Upper lobe of left lung (tissue), 6 donors: Measurements from ENCODE around the gene MEAK7. TPM values are rescaled to one million over a fixed set of nuclear protein-coding genes. Genes with fewer than 3 reads are reported as not detected.
"Not testable (repeated sequence)": the region's sequence is repeated elsewhere in the genome, so short reads cannot be mapped to it uniquely, and the experiment has no call there.

Experiments used
- ATAC-seq, 2 donors: fragments of 200-7000 bp; cut with Tn5 transposase; one replicate each; pipeline ENCODE4 v1.9.1; 2022; ENCODE audit warnings: mild to moderate bottlenecking in 2 of 2, moderate library complexity in 2 of 2; ENCODE audit not compliant: low FRiP score in 2 of 2
- DNase-seq, 2 donors: peaks; one replicate each; pipeline ENCODE4 v3.0.0-alpha.2; 2019 to 2020
- H3K27ac ChIP-seq, 4 donors: fragments of 200-600 bp; sonication (generic); one replicate each; pipeline ENCODE4 v1.5.1; 2016 to 2019
- H3K27me3 ChIP-seq, 4 donors: fragments of 200-600 bp; sonication (generic); one replicate each; pipeline ENCODE4 v1.5.1; 2017 to 2019
- H3K36me3 ChIP-seq, 4 donors: fragments of 200-600 bp; sonication (generic); one replicate each; pipeline ENCODE4 v1.5.1; 2016 to 2019
- H3K4me1 ChIP-seq, 4 donors: fragments of 200-600 bp; sonication (generic); one replicate each; pipeline ENCODE4 v1.5.1; 2018 to 2019
- H3K4me3 ChIP-seq, 4 donors: fragments of 200-600 bp; sonication (generic); one replicate each; pipeline ENCODE4 v1.5.1; 2017 to 2019; ENCODE audit warnings: mild to moderate bottlenecking in 2 of 4, moderate library complexity in 1 of 4
- H3K9me3 ChIP-seq, 4 donors: fragments of 200-600 bp; sonication (generic); one replicate each; pipeline ENCODE4 v1.5.1; 2018 to 2019
- CTCF ChIP-seq, 6 experiments: fragments of 450-650 bp in 4 of 6; fragments of 200-600 bp in 2 of 6; sonication (generic) in 2 of 6; IDR thresholded peaks; one replicate each; pipeline ENCODE4 v1.5.1; 2016 to 2019; ENCODE audit warnings: antibody characterized with exemption in 6 of 6
- EP300 ChIP-seq, 4 donors: sonication (generic); formaldehyde crosslinking; IDR thresholded peaks; one replicate each; pipeline ENCODE4 v1.5.1; 2017; ENCODE audit warnings: antibody characterized with exemption in 4 of 4, control low read depth in 2 of 4
- POLR2A ChIP-seq, 4 donors: fragments of 450-650 bp; IDR thresholded peaks; one replicate each; pipeline ENCODE4 v1.5.1; 2016 to 2017; ENCODE audit warnings: antibody characterized with exemption in 4 of 4, mild to moderate bottlenecking in 2 of 4
- POLR2AphosphoS5 ChIP-seq, 2 donors: sonication (generic); formaldehyde crosslinking; IDR thresholded peaks; one replicate each; pipeline ENCODE4 v1.5.1; 2017; ENCODE audit warnings: antibody characterized with exemption in 2 of 2
- WGBS, 2 donors: methylation state at CpG; one replicate each; pipeline ENCODE4 v1.1.5; 2017 to 2018; 5-methylcytosine and 5-hydroxymethylcytosine counted together
- total RNA-seq, 6 donors: library from RNA; depleted of rRNA in 4 of 6; stranded (reverse); fragments of >200 nt in 4 of 6; gene quantifications; one replicate each; pipeline versions ENCODE4 v1.1.0 to v1.2.1, GENCODE V29; 2016 to 2021
- donor health status: DM: no; HTN: no; CAD: no; lungs with moderate emphysema.
- donor health status: DM: no; HTN: yes; CAD: no; lungs with severe emphysema.

MEAK7 gene
- total RNA-seq, 6 donors from 2014 or later = 8.5 to 32.8 (median 12.2) TPM

GRCh38 chr16:84526794-84527531 lies 22.5 kb upstream of the MEAK7 start:
- DNase-seq (no peak), ATAC-seq (peak; percentile 24 to 37)
- peak in 1 of 4 donors; percentile 32 for TF ChIP-seq EP300 (IDR thresholded peaks at IDR 0.05)
- TF ChIP-seq POLR2AphosphoS5 (IDR thresholded peaks at IDR 0.05) = peak; percentile 28 to 30
- TF ChIP-seq POLR2A (IDR thresholded peaks at IDR 0.05) = no peak
- Histone ChIP-seq H3K27ac (peak overlapping the region; percentile 32 to 86 (median 74)), H3K27me3 (no peaks in the 10 kb centered on the region), H3K36me3 (no peaks in the 10 kb centered on the region), H3K4me1 (peaks cover 25 to 34% (median 31%) of the 10 kb centered on the region in 4 donors), H3K4me3 (peak overlapping the region in 2 of 4 donors; percentile 4 to 13), H3K9me3 (no peaks in the 10 kb centered on the region)
- WGBS, 2 donors = 49 to 52% methylated on average over 25 to 29 of the region's 29 CpGs

GRCh38 chr16:84524941-84525581 lies 20.6 kb upstream of the MEAK7 start:
- peaks cover 20 to 39% (median 23%) of the 10 kb centered on the region in 4 donors for H3K4me1 ChIP-seq
- not testable (repeated sequence) for H3K27ac ChIP-seq, DNase-seq, H3K9me3 ChIP-seq, H3K27me3 ChIP-seq, ATAC-seq, H3K36me3 ChIP-seq, H3K4me3 ChIP-seq
- WGBS, 2 donors = 78 to 81% methylated on average over 14 to 20 of the region's 21 CpGs

- DNase-seq = no peak
- Histone ChIP-seq H3K9me3 (no peaks in the 10 kb centered on the region), H3K4me1 (peaks cover 20 to 39% (median 23%) of the 10 kb centered on the region in 4 donors), H3K36me3 (no peaks in the 10 kb centered on the region), H3K4me3 (no peak overlapping the region), H3K27ac (no peak overlapping the region), H3K27me3 (no peaks in the 10 kb centered on the region)
- TF ChIP-seq EP300 (IDR thresholded peaks at IDR 0.05) = no peak
- TF ChIP-seq POLR2AphosphoS5 (IDR thresholded peaks at IDR 0.05) = no peak
- no peak for TF ChIP-seq POLR2A (IDR thresholded peaks at IDR 0.05)
- no peak for TF ChIP-seq CTCF (IDR thresholded peaks at IDR 0.05)
- 88 to 93% methylated on average over 10 to 14 of the region's 14 CpGs for WGBS, 2 donors
- ATAC-seq = no peak
These were observed 20.0 kb upstream of the MEAK7 start for GRCh38 chr16:84524346-84524920.

- H3K4me1 ChIP-seq = peaks cover under 1 to 20% (median 4%) of the 10 kb centered on the region in 4 donors
- no peak overlapping the region for H3K27ac ChIP-seq
- H3K4me3 ChIP-seq = no peak overlapping the region
- TF ChIP-seq EP300 (IDR thresholded peaks at IDR 0.05) (no peak), POLR2AphosphoS5 (IDR thresholded peaks at IDR 0.05) (no peak), CTCF (IDR thresholded peaks at IDR 0.05) (no peak), POLR2A (IDR thresholded peaks at IDR 0.05) (no peak)
- H3K9me3 ChIP-seq = no peaks in the 10 kb centered on the region
- 58 to 74% methylated on average over 4 of the region's 4 CpGs for WGBS, 2 donors
- no peaks in the 10 kb centered on the region for H3K36me3 ChIP-seq
- DNase-seq (no peak), ATAC-seq (no peak)
- no peaks in the 10 kb centered on the region for H3K27me3 ChIP-seq
These were observed 17.0 kb upstream of the MEAK7 start for GRCh38 chr16:84521497-84521770.

- Histone ChIP-seq H3K4me3 (no peak overlapping the region), H3K9me3 (no peaks in the 10 kb centered on the region), H3K27me3 (no peaks in the 10 kb centered on the region), H3K27ac (no peak overlapping the region), H3K4me1 (peaks cover 0 to 17% (median 2%) of the 10 kb centered on the region in 4 donors), H3K36me3 (no peaks in the 10 kb centered on the region)
- DNase-seq (peak in 1 of 2 donors; percentile 54), ATAC-seq (no peak)
- WGBS, 2 donors = 52 to 72% methylated on average over 13 to 17 of the region's 17 CpGs
- TF ChIP-seq EP300 (IDR thresholded peaks at IDR 0.05) (no peak), POLR2A (IDR thresholded peaks at IDR 0.05) (no peak)
These were observed 16.5 kb upstream of the MEAK7 start for GRCh38 chr16:84520725-84521496.

- ATAC-seq (no peak), DNase-seq (no peak)
- Histone ChIP-seq H3K4me1 (peaks cover 0 to 15% (median 5%) of the 10 kb centered on the region in 4 donors), H3K9me3 (no peaks in the 10 kb centered on the region), H3K4me3 (no peak overlapping the region), H3K36me3 (no peaks in the 10 kb centered on the region), H3K27me3 (no peaks in the 10 kb centered on the region), H3K27ac (no peak overlapping the region)
- 78 to 83% methylated on average over 9 to 11 of the region's 11 CpGs for WGBS, 2 donors
- TF ChIP-seq POLR2AphosphoS5 (IDR thresholded peaks at IDR 0.05) (no peak), EP300 (IDR thresholded peaks at IDR 0.05) (no peak), POLR2A (IDR thresholded peaks at IDR 0.05) (no peak), CTCF (IDR thresholded peaks at IDR 0.05) (no peak)
These were observed 15.4 kb upstream of the MEAK7 start for GRCh38 chr16:84519855-84520254.
